ENCODE results near the gene TOGARAM2. TPM values are rescaled to one million over a fixed set of nuclear protein-coding genes. Genes with fewer than 3 reads are reported as not detected.
A peak's percentile ranks its signal among the peaks of the same experiment; 100 is the strongest.
"Not testable (repeated sequence)": the region's sequence is repeated elsewhere in the genome, so short reads cannot be mapped to it uniquely, and the experiment has no call there.

The TOGARAM2 gene
- total and polyA plus RNA-seq, 2 experiments from 2014 or later = 1.8 TPM

- TF ChIP-seq ZNF462 (CRISPR knock-in tag; IDR thresholded peaks at IDR 0.05) = no peak
Observed at GRCh38 chr2:29084554-29084953, 103.5 kb downstream of the TOGARAM2 start (continued).

- H3K27me3 ChIP-seq (ENCODE audit: insufficient read depth); H3K79me2 ChIP-seq (replicated peaks; ENCODE audit: insufficient read depth); ATAC-seq; H3K27me3 Mint-ChIP-seq (ENCODE audit: insufficient read depth, low read depth, poor library complexity); DNase-seq (ENCODE audit: low spot score); H3K27ac Mint-ChIP-seq; H3K9me3 Mint-ChIP-seq; H3K36me3 ChIP-seq (ENCODE audit: insufficient read depth); H3K36me3 Mint-ChIP-seq (ENCODE audit: low read depth); H3K27ac ChIP-seq (ENCODE audit: low read depth); H3K4me1 Mint-ChIP-seq; H3K4me1 ChIP-seq (ENCODE audit: insufficient read depth); H3K9me2 ChIP-seq (ENCODE audit: insufficient read depth); H3K4me3 Mint-ChIP-seq; H3K4me2 ChIP-seq; H3K4me3 ChIP-seq; H3F3A ChIP-seq (replicated peaks; ENCODE audit: low read depth); H4K20me1 ChIP-seq (replicated peaks; ENCODE audit: insufficient read depth): not testable (repeated sequence)
- peak overlapping the region; percentile 69; the same call in 1 of the 2 replicates for H2AFZ ChIP-seq
Observed at GRCh38 chr2:29090311-29090710, 109.2 kb downstream of the TOGARAM2 start.

- no peaks in the 10 kb centered on the region for H3K27me3 ChIP-seq (ENCODE audit: insufficient read depth)
- no peak for ATAC-seq
- no peak overlapping the region for H3K27ac Mint-ChIP-seq
- TF ChIP-seq NANOG (IDR thresholded peaks at IDR 0.05; ENCODE audit: borderline replicate concordance) (no peak), STAT1 (IDR thresholded peaks at IDR 0.05; ENCODE audit: unreplicated experiment) (no peak), ZNF114 (CRISPR knock-in tag; IDR thresholded peaks at IDR 0.05) (no peak), CREB1 (CRISPR knock-in tag; IDR thresholded peaks at IDR 0.05; ENCODE audit: low read depth) (no peak), CTCF (conservative IDR thresholded peaks at IDR 0.05; ENCODE audit: low read depth in 2 of 2) (no peak), POLR2AphosphoS5 (IDR thresholded peaks at IDR 0.05; ENCODE audit: low read depth) (no peak)
Observed at GRCh38 chr2:29096969-29097368, 115.9 kb downstream of the TOGARAM2 start.

More at GRCh38 chr2:29096969-29097368, 115.9 kb downstream of the TOGARAM2 start:
- Mint-ChIP-seq H3K4me1 (no peaks in the 10 kb centered on the region), H3K4me3 (no peak overlapping the region), H3K9me3 (peaks cover 9% of the 10 kb centered on the region), H3K27me3 (ENCODE audit: insufficient read depth, low read depth, poor library complexity) (peaks cover 4% of the 10 kb centered on the region), H3K36me3 (ENCODE audit: low read depth) (peaks cover 7% of the 10 kb centered on the region)
- Histone ChIP-seq H3K9me2 (ENCODE audit: insufficient read depth) (no peaks in the 10 kb centered on the region), H4K20me1 (replicated peaks; ENCODE audit: insufficient read depth) (no peaks in the 10 kb centered on the region), H3K79me2 (replicated peaks; ENCODE audit: insufficient read depth) (no peaks in the 10 kb centered on the region), H3F3A (replicated peaks; ENCODE audit: low read depth) (no peaks in the 10 kb centered on the region), H3K4me3 (no peak overlapping the region), H3K27ac (ENCODE audit: low read depth) (no peak overlapping the region), H3K4me1 (ENCODE audit: insufficient read depth) (no peaks in the 10 kb centered on the region), H2AFZ (no peak overlapping the region), H3K36me3 (ENCODE audit: insufficient read depth) (no peaks in the 10 kb centered on the region), H3K4me2 (no peak overlapping the region)
- DNase-seq (ENCODE audit: low spot score) = no peak

All from GM23338 (cell line).